ENCODE results near the gene C11orf91. TPM values are rescaled to one million over a fixed set of nuclear protein-coding genes. Genes with fewer than 3 reads are reported as not detected.

Gene C11orf91
- total RNA-seq, 1 donor from 2014 or later = 0.50 TPM

DNA sequence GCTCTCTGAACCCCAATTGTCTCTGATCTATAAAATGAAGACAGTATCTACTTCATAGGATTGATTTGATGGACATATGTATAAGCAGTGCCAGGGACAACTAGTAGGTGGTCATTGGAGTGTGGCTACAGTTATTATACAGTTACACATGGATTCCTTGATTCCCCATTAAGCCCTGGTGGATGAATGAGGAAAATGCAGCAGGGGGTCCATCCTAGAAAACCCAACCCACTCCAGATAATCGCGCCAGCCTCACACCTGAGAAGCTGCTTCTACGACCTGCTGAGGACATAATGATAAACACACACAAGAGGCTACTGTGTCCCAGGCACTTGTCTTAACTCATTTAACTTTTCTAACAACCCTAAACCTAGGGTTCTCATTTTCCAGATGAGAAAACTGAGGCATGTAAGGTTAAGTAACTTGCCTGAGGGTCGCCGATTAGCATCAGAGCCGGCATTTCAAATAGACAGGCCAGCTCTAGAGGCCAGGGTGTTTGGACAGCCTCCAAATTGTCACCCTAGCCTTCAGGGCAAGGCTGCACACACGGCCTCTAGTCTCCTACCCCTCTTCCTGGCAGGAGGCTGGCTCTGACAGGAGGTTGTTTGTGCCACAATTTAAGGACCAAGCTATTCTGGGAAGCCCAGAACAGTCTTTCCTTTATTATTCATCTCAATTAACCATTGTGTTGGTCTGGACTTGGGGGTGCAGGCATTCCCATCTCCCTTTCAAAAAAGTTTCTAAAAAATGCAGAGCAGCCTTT, 3.8 kb upstream of the C11orf91 start:
- peaks cover 56% of the 10 kb centered on the region for H3K4me1 Mint-ChIP-seq (ENCODE audit: low read depth)
- DNase-seq (ENCODE audit: low spot score) = no peak
- H3K36me3 Mint-ChIP-seq (ENCODE audit: low read depth) = peaks cover 11% of the 10 kb centered on the region
- H3K9me3 Mint-ChIP-seq (ENCODE audit: low read depth) = no peaks in the 10 kb centered on the region
- H3K27me3 Mint-ChIP-seq (ENCODE audit: low read depth) = no peaks in the 10 kb centered on the region
- H3K4me3 Mint-ChIP-seq (ENCODE audit: unreplicated experiment) = no peak overlapping the region
- peak; percentile 27 for TF ChIP-seq CTCF (IDR thresholded peaks at IDR 0.05)
- peak overlapping the region; percentile 85 for H3K27ac Mint-ChIP-seq (ENCODE audit: unreplicated experiment)

DNA sequence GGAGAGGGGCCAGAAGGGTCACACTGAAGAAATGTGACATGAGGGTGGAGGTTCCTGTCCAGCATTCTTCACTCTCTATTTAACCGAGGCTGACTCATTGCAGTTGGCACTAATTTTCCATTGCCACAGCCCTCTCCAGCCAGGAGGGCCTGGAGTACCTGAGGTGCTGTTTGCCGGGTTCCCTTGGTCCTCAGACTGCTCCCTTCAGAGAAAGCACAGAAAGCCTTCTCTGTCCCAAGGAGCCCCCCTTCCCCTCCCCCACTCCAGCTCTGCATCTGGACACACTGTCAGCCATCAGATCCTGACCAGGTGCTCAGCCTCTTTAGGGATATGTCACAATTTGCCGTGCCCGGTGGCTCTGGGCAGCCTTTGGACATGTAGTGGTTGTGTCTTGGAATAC, 3.2 kb upstream of the C11orf91 start:
- TF ChIP-seq CTCF (IDR thresholded peaks at IDR 0.05) = no peak
- Mint-ChIP-seq H3K36me3 (ENCODE audit: low read depth) (peaks cover 4% of the 10 kb centered on the region), H3K4me3 (ENCODE audit: unreplicated experiment) (peak overlapping the region; percentile 33), H3K9me3 (ENCODE audit: low read depth) (no peaks in the 10 kb centered on the region), H3K27me3 (ENCODE audit: low read depth) (no peaks in the 10 kb centered on the region), H3K4me1 (ENCODE audit: low read depth) (peaks cover 57% of the 10 kb centered on the region), H3K27ac (ENCODE audit: unreplicated experiment) (peak overlapping the region; percentile 85)
- DNase-seq (ENCODE audit: low spot score) = peak; percentile 44

DNA sequence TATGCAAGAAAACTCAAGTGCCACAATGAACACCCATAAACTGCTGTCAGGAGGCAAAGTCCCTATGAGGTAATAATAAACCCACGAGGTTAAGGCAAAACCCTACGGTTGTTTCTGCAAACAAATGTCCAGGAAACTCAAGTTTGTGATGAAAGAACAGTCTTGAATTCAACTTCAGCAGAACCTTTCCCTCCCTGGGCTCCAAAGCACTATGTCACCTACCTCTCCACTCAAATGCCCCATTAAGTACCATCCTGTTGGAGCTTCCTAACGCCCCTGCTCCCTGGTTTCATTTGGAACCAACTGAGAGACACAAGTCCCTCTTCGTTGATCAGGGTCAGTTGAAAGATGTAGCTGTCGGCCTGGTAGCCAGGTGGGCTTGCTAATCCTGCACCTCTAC, 2.6 kb upstream of the C11orf91 start:
- Mint-ChIP-seq H3K36me3 (ENCODE audit: low read depth) (no peaks in the 10 kb centered on the region), H3K27me3 (ENCODE audit: low read depth) (no peaks in the 10 kb centered on the region), H3K4me1 (ENCODE audit: low read depth) (peaks cover 57% of the 10 kb centered on the region), H3K9me3 (ENCODE audit: low read depth) (no peaks in the 10 kb centered on the region), H3K27ac (ENCODE audit: unreplicated experiment) (peak overlapping the region; percentile 85), H3K4me3 (ENCODE audit: unreplicated experiment) (no peak overlapping the region)
- DNase-seq (ENCODE audit: low spot score) = no peak
- TF ChIP-seq CTCF (IDR thresholded peaks at IDR 0.05) = no peak

- DNase-seq (ENCODE audit: low spot score) = no peak
- TF ChIP-seq CTCF (IDR thresholded peaks at IDR 0.05) = no peak
- H3K27me3 Mint-ChIP-seq (ENCODE audit: low read depth) = no peaks in the 10 kb centered on the region
- H3K36me3 Mint-ChIP-seq (ENCODE audit: low read depth) = no peaks in the 10 kb centered on the region
- no peaks in the 10 kb centered on the region for H3K9me3 Mint-ChIP-seq (ENCODE audit: low read depth)
- H3K4me3 Mint-ChIP-seq (ENCODE audit: unreplicated experiment) = peak overlapping the region; percentile 79
- peak overlapping the region; percentile 96 for H3K27ac Mint-ChIP-seq (ENCODE audit: unreplicated experiment)
- H3K4me1 Mint-ChIP-seq (ENCODE audit: low read depth) = peaks cover 61% of the 10 kb centered on the region
Observed at GRCh38 chr11:33701302-33702230, 940 bp upstream of the C11orf91 start.

- Mint-ChIP-seq H3K4me1 (ENCODE audit: low read depth) (peaks cover 61% of the 10 kb centered on the region), H3K9me3 (ENCODE audit: low read depth) (no peaks in the 10 kb centered on the region), H3K27me3 (ENCODE audit: low read depth) (no peaks in the 10 kb centered on the region), H3K36me3 (ENCODE audit: low read depth) (no peaks in the 10 kb centered on the region), H3K4me3 (ENCODE audit: unreplicated experiment) (peak overlapping the region; percentile 62), H3K27ac (ENCODE audit: unreplicated experiment) (peak overlapping the region; percentile 81)
- no peak for TF ChIP-seq CTCF (IDR thresholded peaks at IDR 0.05)
- peak; percentile 87 for DNase-seq (ENCODE audit: low spot score)
Observed at GRCh38 chr11:33700063-33700501, 544 bp downstream of the C11orf91 start.
